Endothelial cell of umbilical vein (primary cell): ENCODE data around the gene QRFP.

Experiments used
- EZH2 ChIP-seq: IDR thresholded peaks from 2 replicates; pipeline ENCODE4 v1.6.1; 2012; ENCODE audit warnings: borderline replicate concordance, low read depth, mild to moderate bottlenecking, moderate library complexity, low read length, inconsistent platforms; ENCODE audit not compliant: severe bottlenecking
- FOS ChIP-seq: IDR thresholded peaks from 2 replicates; pipeline ENCODE4 v1.6.1; 2011; ENCODE audit warnings: mild to moderate bottlenecking, low read length, moderate library complexity, borderline replicate concordance; ENCODE audit not compliant: insufficient read depth
- GATA2 ChIP-seq: IDR thresholded peaks from 2 replicates; pipeline ENCODE4 v1.7.0; 2011; ENCODE audit warnings: low read depth, mild to moderate bottlenecking, moderate library complexity, mixed read lengths, low read length; ENCODE audit not compliant: insufficient read length, insufficient read depth
- JUN ChIP-seq: IDR thresholded peaks from 2 replicates; pipeline ENCODE4 v1.6.1; 2011; ENCODE audit warnings: borderline replicate concordance, low read depth; ENCODE audit not compliant: insufficient read length, insufficient read depth
- MYC ChIP-seq: IDR thresholded peaks from one replicate; pipeline ENCODE4 v1.6.1; 2011; ENCODE audit warnings: mild to moderate bottlenecking, low read depth, low read length
- POLR2A ChIP-seq: IDR thresholded peaks from 2 replicates; pipeline ENCODE4 v1.6.1; 2012; ENCODE audit warnings: low read depth, mild to moderate bottlenecking, control low read depth, low read length
- POLR2AphosphoS5 ChIP-seq: IDR thresholded peaks from 2 replicates; pipeline ENCODE4 v1.6.1; 2012; ENCODE audit warnings: low read depth, mild to moderate bottlenecking, control low read depth, low read length, moderate library complexity; ENCODE audit not compliant: insufficient read depth
- TF ChIP-seq, protein P1 (sequence below), 2 donors: IDR thresholded peaks; 1 replicate in 1 of 2; 2 replicates in 1 of 2; pipeline ENCODE4 v1.5.1; 2011; ENCODE audit warnings: low read length in 2 of 2, mild to moderate bottlenecking in 2 of 2, moderate library complexity in 2 of 2, control low read depth in 1 of 2, inconsistent platforms in 1 of 2, low read depth in 1 of 2; ENCODE audit not compliant: insufficient read depth in 1 of 2; ENCODE audit errors: extremely low read depth in 1 of 2
- TF ChIP-seq, protein P2 (sequence below): IDR thresholded peaks from 2 replicates; pipeline ENCODE4 v1.6.1; 2011; ENCODE audit not compliant: insufficient read depth, insufficient read length

DNA sequence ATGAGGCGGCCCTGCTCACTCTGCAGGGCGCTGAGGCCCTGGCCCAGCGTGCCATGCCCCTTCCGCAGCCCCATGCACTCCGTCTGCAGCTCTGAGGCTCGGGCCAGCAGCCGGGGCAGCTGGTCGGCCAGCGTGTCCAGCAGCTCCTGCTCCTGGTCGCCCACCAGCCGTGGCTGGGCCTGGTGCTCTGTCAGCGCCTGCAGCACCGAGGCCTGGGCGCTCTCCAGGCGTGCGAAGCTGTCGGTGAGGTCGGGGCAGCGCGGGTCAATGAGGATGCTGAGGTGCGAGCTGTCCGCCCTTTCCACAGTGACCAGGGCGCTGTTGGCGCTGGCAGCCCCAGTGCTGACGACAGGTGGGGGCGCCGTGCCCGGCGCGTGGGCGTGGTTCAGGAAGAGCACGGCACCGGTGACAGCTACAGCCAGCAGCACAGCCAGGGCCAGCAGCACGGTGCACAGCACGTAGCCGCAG is 33.0 kb upstream of the QRFP start:
- TF ChIP-seq, protein P1, sequence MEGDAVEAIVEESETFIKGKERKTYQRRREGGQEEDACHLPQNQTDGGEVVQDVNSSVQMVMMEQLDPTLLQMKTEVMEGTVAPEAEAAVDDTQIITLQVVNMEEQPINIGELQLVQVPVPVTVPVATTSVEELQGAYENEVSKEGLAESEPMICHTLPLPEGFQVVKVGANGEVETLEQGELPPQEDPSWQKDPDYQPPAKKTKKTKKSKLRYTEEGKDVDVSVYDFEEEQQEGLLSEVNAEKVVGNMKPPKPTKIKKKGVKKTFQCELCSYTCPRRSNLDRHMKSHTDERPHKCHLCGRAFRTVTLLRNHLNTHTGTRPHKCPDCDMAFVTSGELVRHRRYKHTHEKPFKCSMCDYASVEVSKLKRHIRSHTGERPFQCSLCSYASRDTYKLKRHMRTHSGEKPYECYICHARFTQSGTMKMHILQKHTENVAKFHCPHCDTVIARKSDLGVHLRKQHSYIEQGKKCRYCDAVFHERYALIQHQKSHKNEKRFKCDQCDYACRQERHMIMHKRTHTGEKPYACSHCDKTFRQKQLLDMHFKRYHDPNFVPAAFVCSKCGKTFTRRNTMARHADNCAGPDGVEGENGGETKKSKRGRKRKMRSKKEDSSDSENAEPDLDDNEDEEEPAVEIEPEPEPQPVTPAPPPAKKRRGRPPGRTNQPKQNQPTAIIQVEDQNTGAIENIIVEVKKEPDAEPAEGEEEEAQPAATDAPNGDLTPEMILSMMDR (IDR thresholded peaks at IDR 0.05; ENCODE audit: extremely low read depth in 1 of 2, insufficient read depth in 1 of 2, low read depth in 1 of 2, low read length in 2 of 2) = no peak
- TF ChIP-seq GATA2 (no peak), EZH2 (no peak), POLR2A (no peak), POLR2AphosphoS5 (no peak), JUN (no peak), FOS (no peak), MYC (no peak)
- TF ChIP-seq, protein P2, sequence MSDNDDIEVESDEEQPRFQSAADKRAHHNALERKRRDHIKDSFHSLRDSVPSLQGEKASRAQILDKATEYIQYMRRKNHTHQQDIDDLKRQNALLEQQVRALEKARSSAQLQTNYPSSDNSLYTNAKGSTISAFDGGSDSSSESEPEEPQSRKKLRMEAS = no peak
